GM11168 (cell line): ENCODE results near the gene HIRA.

Experiments
- in situ Hi-C: fragments of 300-500 bp; cut with MboI; formaldehyde crosslinking; loops from one replicate; pipeline ENCODE4 v1.12.0; 2022; ENCODE audit warnings: low sequenced_read_pairs; ENCODE audit not compliant: unreplicated experiment

Gene HIRA

DNA sequence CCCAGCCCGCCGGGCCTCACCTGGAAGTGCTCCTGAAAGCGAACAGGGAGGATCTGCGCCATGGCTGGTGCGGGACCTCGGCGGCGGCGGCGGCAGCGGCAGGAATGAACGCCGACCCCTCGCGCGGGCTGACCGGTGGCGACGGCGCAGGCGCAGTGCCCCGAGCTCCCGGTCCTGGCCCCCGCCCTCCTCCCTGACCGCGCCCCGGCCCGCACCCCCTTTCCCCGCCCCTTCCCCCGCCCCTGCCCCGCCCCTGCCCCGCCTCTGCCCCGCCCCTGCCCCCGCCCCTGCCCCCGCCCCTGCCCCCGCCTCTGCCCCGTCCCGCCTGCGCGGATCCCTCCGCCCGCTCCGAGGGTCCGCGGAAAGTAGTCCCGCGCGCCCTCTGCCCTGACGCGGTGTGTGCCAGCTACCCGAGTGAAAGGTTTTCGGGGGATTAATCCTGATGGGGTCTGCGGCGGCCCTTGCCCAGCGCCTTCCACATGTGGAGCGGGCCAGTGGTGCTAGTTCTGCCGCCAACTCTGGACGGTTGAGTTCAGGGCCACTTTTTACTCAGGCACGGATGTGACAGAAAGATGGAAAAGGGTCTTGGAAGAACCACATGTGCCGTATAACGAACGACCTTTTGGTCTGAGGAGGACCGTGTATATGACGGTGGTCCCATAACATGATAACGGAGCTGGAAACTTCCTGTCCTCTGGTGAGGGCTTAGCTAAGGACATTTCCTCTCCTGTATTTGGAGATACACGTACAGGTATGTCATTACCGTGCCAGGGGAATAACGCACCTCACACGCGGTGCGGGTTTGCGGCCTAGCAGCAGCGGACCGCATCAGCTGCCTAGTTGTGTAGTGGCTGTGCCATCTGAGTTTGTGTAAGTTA, 139.7 kb downstream of the HIRA start, which contains the start of gene CLTCL1:
Gene CLTCL1, minus strand, starts transcription at position 140 of the 878 bp plus-strand sequence. Its CDS starts 78 bp downstream, at position 62.
- in situ Hi-C loops = no loop called here

DNA sequence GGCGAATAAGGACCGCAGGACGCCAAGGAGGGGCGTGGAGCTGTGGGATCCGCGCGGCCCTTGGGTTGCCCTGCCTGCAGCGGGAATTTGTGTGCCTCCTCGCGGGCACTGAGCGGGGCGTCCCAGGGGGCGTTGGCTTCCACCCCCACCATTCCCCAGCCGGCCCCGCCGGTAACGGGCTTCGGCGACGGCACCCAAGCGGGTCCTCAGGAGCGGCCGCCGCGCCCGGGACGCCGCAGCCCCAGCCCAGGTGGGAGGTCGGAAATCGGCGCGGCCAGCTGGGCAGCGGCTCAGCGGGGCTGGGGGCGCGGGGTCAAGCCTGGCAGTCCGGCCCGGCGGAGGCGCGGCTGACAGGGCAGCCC, 140.3 kb downstream of the HIRA start:
- in situ Hi-C loops = no loop called here

DNA sequence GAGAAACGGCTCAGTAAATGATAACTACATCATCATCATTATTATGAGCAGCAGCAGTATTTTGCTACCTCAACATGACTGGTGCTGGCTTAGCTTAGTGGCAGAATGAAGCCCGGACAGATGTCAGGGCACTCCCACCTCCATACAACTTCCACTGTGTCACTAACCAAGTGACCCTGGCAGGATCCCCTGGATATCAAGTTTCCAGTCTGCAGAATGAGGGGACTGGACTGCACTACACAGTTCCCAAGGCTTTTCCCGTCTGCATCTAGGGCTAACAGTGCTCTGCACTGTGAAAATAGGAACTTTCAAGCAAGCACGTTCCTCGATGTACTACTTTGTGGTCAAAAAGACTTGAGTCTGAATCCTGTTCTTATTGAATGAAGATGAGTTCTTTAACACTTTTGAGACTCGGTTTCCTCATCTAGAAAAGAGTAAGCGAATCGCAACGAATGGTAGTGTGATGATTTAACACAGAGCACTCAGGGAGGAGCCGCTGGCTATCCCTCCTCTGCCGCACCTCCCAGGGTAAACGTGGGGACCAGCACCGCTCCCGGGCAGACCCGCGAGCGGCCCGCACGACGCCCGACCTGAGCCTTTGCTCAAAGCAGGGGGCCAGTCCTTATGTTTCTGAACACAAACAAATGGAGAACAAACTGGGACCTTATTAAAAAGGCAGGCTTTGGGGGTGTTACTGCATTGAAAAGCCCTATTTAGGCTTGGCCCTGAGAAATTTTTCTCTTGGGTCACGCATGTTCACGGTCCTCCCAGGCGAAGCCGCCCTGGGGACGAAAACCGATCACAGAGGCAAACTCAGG, 140.9 kb downstream of the HIRA start:
- in situ Hi-C loops = no loop called here

DNA sequence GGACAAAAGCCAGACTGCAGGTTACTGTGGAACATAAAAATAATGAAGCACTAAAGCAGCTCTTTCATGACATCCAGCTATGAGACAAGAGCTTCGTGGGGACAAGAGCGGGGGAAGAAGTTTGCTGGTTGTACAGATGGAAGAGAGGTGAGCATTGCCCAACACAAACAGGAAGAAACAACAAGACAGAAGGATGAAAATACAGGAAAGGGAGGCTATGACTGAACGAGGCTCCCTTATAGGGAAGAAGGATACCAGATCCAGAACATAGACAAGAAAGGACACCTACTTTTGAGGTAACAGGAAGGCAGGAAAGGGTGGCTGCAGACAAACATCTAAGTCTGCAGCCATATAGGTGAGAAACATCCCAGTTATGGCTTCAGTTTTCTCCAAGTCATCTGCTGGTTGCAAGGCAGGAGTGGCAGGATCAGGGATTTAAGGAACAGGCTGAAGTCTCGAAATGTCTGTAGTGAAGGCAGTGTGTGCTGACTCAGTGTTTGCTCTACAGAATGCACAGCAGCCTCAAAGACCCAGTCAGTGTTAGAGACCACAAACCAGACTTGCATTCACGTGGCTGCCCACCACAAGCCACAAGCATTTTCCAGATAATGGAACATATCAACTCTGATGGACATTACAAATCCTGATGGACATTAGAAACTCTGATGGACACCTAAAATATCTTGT, 141.9 kb downstream of the HIRA start:
- in situ Hi-C loops = no loop called here

DNA sequence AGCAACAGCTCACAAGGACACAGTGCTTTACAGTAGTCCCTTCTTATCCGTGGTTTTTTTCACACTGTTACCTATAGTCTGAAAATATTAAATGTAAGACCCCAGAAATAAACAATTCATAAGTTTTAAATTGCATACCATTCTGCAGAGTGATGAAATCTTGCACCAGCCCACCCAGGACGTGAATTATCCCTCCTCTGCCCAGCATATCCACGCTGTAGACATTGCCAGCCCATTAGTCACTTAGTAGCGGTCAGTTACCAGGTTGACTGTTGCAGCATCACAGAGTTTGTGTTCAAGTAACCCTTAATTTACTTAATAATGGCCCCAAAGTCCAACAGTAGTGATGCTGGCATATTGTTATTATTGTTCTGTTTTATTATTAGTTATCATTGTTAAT, 143.6 kb downstream of the HIRA start:
- in situ Hi-C loops = no loop called here

DNA sequence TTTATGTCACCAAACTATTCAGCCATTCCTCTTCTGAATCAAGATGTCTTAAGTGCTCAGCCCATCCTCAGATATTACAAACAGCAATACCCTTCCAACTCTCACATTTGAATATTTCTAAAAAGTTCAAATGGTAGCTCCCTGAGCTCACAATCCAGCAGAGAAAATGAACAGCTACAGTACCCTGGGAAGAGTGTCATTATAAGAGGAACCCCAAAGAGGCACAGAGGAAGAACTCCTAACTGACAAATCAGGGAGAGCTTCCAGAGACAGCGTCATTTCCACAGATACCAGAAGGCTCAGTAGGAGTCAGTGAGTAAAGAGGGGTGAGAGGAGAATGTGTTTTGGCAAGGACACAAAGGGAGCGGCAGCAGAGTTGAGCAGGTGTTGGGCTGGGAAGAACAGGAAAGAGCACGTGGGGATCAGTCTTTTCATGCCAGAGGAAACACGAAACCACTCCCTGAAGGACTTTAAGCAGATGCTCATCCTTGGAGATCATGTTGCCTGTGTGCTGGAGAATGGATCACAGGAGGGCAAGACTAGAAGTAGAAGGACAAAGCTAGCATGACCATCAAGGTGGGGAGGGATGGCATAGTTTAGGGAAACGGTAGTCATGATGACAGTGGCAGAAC, 144.3 kb downstream of the HIRA start:
- in situ Hi-C loops = no loop called here

DNA sequence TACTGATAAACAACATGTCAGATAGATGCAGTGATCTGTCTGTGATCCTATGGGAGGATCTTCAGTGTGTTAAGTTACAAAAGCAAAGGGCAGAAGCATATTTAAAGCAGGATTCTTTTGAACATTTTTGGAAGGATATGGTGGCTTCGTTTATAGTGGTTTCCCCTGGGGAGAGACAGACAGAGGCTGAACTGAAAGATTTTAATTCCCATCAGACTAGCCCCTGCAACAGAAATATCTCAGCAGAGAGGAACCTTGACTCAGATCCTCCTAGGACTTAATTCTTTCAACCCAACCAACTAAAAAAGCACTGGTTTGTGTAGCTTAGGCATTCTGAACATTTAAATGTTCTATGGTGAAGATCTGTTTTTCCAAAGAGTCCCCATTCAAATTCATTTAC, 145.7 kb downstream of the HIRA start:
- in situ Hi-C loops = no loop called here
